BJ (cell line): ENCODE data around the gene MET. TPM values are rescaled to one million over a fixed set of nuclear protein-coding genes. Genes with fewer than 3 reads are reported as not detected.

Experiments used
- CTCF ChIA-PET: fragments of 350-600 bp; formaldehyde crosslinking; extraction: SDS; loops from one replicate; lab custom pipeline; 2021; ENCODE audit warnings: antibody characterized with exemption, inconsistent platforms; lab: Yijun Ruan, JAX
- POLR2A ChIA-PET: fragments of 300-600 bp; sonication (Branson Sonifier 250); formaldehyde crosslinking; extraction: SDS; loops from one replicate; lab custom pipeline; 2021; ENCODE audit warnings: antibody characterized with exemption; lab: Charles Lee
- DNase-seq: peaks from one replicate; pipeline ENCODE4 v3.0.0-alpha.2; 2011; ENCODE audit warnings: low read depth
- H3K27me3 ChIP-seq: 2 replicates; pipeline ENCODE4 v1.6.0; 2011; ENCODE audit warnings: low read length; ENCODE audit not compliant: control insufficient read depth, insufficient read depth
- H3K36me3 ChIP-seq: 2 replicates; pipeline ENCODE4 v1.5.1; 2011; ENCODE audit warnings: low read length; ENCODE audit not compliant: control insufficient read depth, insufficient read depth
- H3K4me3 ChIP-seq: 2 replicates; pipeline ENCODE4 v1.5.1; 2011; ENCODE audit warnings: low read depth, mild to moderate bottlenecking, control low read depth, low read length
- polyA plus RNA-seq: library from polyadenylated mRNA; depleted of rRNA; stranded (reverse); fragments of >200 nt; gene quantifications from 2 replicates; pipeline ENCODE4 v1.2.3, GENCODE V29; 2011
- TF ChIP-seq, protein P1 (sequence below): IDR thresholded peaks from 2 replicates; pipeline ENCODE4 v1.5.1; 2011; ENCODE audit warnings: low read depth, mild to moderate bottlenecking, control low read depth, inconsistent platforms, low read length, moderate library complexity; ENCODE audit not compliant: insufficient read depth

Gene MET
- polyA plus RNA-seq, 1 experiment = 68.3 TPM

GRCh38 chr7:116679500-116679899 lies 7.5 kb downstream of the MET start:
- no peak for DNase-seq
- Histone ChIP-seq H3K27me3 (no peaks in the 10 kb centered on the region), H3K4me3 (no peak overlapping the region), H3K36me3 (no peaks in the 10 kb centered on the region)
- ChIA-PET CTCF (interaction anchor here (0.6 to 1.4 kb wide), 2 partner anchors 8 to 297 kb away, joined by 3 read pairs; partner anchors contain the start of gene MET), POLR2A (no interaction called here)
- TF ChIP-seq, protein P1, sequence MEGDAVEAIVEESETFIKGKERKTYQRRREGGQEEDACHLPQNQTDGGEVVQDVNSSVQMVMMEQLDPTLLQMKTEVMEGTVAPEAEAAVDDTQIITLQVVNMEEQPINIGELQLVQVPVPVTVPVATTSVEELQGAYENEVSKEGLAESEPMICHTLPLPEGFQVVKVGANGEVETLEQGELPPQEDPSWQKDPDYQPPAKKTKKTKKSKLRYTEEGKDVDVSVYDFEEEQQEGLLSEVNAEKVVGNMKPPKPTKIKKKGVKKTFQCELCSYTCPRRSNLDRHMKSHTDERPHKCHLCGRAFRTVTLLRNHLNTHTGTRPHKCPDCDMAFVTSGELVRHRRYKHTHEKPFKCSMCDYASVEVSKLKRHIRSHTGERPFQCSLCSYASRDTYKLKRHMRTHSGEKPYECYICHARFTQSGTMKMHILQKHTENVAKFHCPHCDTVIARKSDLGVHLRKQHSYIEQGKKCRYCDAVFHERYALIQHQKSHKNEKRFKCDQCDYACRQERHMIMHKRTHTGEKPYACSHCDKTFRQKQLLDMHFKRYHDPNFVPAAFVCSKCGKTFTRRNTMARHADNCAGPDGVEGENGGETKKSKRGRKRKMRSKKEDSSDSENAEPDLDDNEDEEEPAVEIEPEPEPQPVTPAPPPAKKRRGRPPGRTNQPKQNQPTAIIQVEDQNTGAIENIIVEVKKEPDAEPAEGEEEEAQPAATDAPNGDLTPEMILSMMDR = no peak

DNA sequence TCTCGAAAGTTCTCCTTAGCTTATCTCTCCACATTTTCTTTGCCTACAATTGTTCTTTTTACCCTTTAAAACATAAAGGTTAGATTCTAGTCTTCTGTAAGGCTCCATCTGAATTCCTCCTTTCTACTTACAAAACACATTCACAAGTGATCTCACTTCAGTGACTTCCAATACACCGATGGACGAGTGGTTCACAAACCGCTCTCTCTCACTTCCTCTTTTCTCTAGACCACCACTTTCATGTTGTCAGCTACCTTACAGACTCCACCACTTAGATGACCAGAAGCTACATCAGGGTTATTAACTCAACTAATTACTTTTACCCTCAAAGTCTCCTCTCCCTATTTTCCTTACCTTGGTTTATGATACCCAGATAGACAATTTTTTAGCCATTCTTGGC lies 11.8 kb downstream of the MET start:
- no peaks in the 10 kb centered on the region for H3K36me3 ChIP-seq
- H3K27me3 ChIP-seq = no peaks in the 10 kb centered on the region
- TF ChIP-seq, protein P1 = no peak
- POLR2A ChIA-PET = no interaction called here
- CTCF ChIA-PET = interaction anchor here (1.7 kb wide), 1 partner anchor 92 kb away, joined by 5 read pairs; no protein-coding TSS in a partner anchor
- H3K4me3 ChIP-seq = no peak overlapping the region
- DNase-seq = no peak

- no peak for DNase-seq
- TF ChIP-seq, protein P1 = no peak
- H3K27me3 ChIP-seq = no peaks in the 10 kb centered on the region
- ChIA-PET CTCF (interaction anchor here (0.8 to 1.4 kb wide), 6 partner anchors 10 to 124 kb away, joined by 3 to 6 read pairs (median 4); partner anchors contain the start of gene MET), POLR2A (interaction anchor here (1.0 kb wide), 1 partner anchor 14 kb away, joined by 3 read pairs; the partner anchor contains the start of gene MET)
- H3K4me3 ChIP-seq = no peak overlapping the region
- H3K36me3 ChIP-seq = no peaks in the 10 kb centered on the region
These were observed 14.0 kb downstream of the MET start for GRCh38 chr7:116686033-116686432.

- ChIA-PET POLR2A (no interaction called here), CTCF (interaction anchor here (0.6 to 1.4 kb wide), 7 partner anchors 11 to 222 kb away, joined by 3 to 6 read pairs (median 3); partner anchors contain the start of gene MET)
- no peak for DNase-seq
These were observed 14.9 kb downstream of the MET start for GRCh38 chr7:116686812-116687419.

DNA sequence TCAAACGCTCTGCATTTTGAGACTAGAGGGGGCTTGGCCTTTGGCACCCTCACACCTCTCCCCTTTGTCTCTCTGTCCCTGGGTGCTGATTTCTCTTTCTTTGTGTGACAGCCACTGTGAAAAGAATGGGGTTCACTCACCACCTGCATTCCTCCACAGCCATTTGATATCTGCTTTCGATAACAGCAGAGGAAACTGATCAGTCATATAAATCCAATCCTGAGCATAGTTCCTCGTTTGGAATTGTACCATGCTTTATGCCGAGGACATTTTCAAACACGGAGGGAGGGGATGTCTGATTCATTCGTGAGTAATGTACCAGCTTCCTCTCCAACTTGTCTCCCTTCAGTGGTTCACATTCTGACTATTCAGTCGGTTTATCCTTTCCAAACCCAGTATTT lies 15.8 kb downstream of the MET start:
- ChIA-PET POLR2A (interaction anchor here (0.5 kb wide), 1 partner anchor 92 kb away, joined by 4 read pairs; no protein-coding TSS in a partner anchor), CTCF (interaction anchor here (0.8 to 1.2 kb wide), 2 partner anchors 14 to 23 kb away, joined by 3 read pairs; no protein-coding TSS in a partner anchor)
- H3K36me3 ChIP-seq = no peaks in the 10 kb centered on the region
- H3K4me3 ChIP-seq = no peak overlapping the region
- no peak for DNase-seq
- H3K27me3 ChIP-seq = no peaks in the 10 kb centered on the region
- TF ChIP-seq, protein P1 = no peak

More at GRCh38 chr7:116686812-116687419, 14.9 kb downstream of the MET start:
- Histone ChIP-seq H3K36me3 (no peaks in the 10 kb centered on the region), H3K4me3 (no peak overlapping the region), H3K27me3 (no peaks in the 10 kb centered on the region)
- TF ChIP-seq, protein P1 = no peak
